ENCODE results near the gene IVD. TPM values are rescaled to one million over a fixed set of nuclear protein-coding genes. Genes with fewer than 3 reads are reported as not detected.

IVD gene
- total and polyA plus RNA-seq, 9 of the 15 experiments (the other 6 are each of a cell fraction or from before 2014, with no cell fraction given): 0.15 to 4.5 (median 2.4) TPM

GRCh38 chr15:40357246-40357645, 48.3 kb upstream of the IVD start:
- no peak for TF ChIP-seq ZBTB17 (CRISPR knock-in tag; IDR thresholded peaks at IDR 0.05)
- TF ChIP-seq, protein P1, sequence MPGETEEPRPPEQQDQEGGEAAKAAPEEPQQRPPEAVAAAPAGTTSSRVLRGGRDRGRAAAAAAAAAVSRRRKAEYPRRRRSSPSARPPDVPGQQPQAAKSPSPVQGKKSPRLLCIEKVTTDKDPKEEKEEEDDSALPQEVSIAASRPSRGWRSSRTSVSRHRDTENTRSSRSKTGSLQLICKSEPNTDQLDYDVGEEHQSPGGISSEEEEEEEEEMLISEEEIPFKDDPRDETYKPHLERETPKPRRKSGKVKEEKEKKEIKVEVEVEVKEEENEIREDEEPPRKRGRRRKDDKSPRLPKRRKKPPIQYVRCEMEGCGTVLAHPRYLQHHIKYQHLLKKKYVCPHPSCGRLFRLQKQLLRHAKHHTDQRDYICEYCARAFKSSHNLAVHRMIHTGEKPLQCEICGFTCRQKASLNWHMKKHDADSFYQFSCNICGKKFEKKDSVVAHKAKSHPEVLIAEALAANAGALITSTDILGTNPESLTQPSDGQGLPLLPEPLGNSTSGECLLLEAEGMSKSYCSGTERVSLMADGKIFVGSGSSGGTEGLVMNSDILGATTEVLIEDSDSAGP (CRISPR knock-in tag; IDR thresholded peaks at IDR 0.05): no peak
- no peak for TF ChIP-seq SIN3B (IDR thresholded peaks at IDR 0.05; ENCODE audit: low read depth)
- no peak for TF ChIP-seq NR2C1 (IDR thresholded peaks at IDR 0.05)
- no peak for TF ChIP-seq NR2C1 (tag; IDR thresholded peaks at IDR 0.05)
- TF ChIP-seq EZH2 (IDR thresholded peaks at IDR 0.05; ENCODE audit: borderline replicate concordance, low read depth, low read length): no peak
- no peak for TF ChIP-seq ZNF23 (CRISPR knock-in tag; IDR thresholded peaks at IDR 0.05)
- no peaks in the 10 kb centered on the region for H4K20me1 ChIP-seq (replicated peaks; ENCODE audit: control insufficient read depth, insufficient read depth, low read length)
- POLR2A ChIA-PET: interaction anchor here (0.8 to 1.7 kb wide), 5 partner anchors 11 to 27 kb away, joined by 3 to 7 read pairs (median 4); partner anchors contain the start of gene KNSTRN
- DNase-seq (ENCODE audit: extremely low read depth in 1 of 4, low spot score in 3 of 4): no peak
- H3K4me1 ChIP-seq (replicated peaks in 1 of 2; ENCODE audit: control insufficient read depth in 2 of 2, insufficient read depth in 2 of 2, low read length in 2 of 2): peaks cover 9 to 26% of the 10 kb centered on the region in 2 experiments; a peak in 4 of 5 replicates
- no peak overlapping the region for H3K27ac ChIP-seq (ENCODE audit: extremely low read depth, low read depth, low read length)
- no peak overlapping the region for H3K9ac ChIP-seq (ENCODE audit: insufficient read depth in 1 of 2, low read depth in 2 of 2, low read length in 2 of 2)
- no peak overlapping the region for H3K4me2 ChIP-seq (ENCODE audit: insufficient read depth, low read length)
- H3K4me3 ChIP-seq: no peak overlapping the region
- no TSS peak for BruUV-seq (replicated peaks)
- no peaks in the 10 kb centered on the region for H3K79me2 ChIP-seq (ENCODE audit: control insufficient read depth, insufficient read depth, low read length)
- peaks cover 0 to 9% of the 10 kb centered on the region in 2 experiments; a peak in 1 of 5 replicates for H3K27me3 ChIP-seq (ENCODE audit: control insufficient read depth in 2 of 2, insufficient read depth in 2 of 2, low read length in 2 of 2)
- no peak overlapping the region for H2AFZ ChIP-seq (ENCODE audit: low read depth, low read length)
- no peak for FAIRE-seq
- H3K9me3 ChIP-seq (replicated peaks; ENCODE audit: control insufficient read depth, insufficient read depth, low read depth, low read length): no peaks in the 10 kb centered on the region
- in situ Hi-C loops (cut with MboI) (no loop called here), intact Hi-C loops (cut with micrococcal nuclease) (loop anchor here (5.0 kb wide), 1 partner anchor 65 kb away; no protein-coding TSS in a partner anchor)
- no peaks in the 10 kb centered on the region for H3K9me1 ChIP-seq (ENCODE audit: control insufficient read depth, insufficient read depth, low read length)
- WGBS (ENCODE audit: insufficient coverage, low coverage, missing lambda C conversion rate): 14% methylated on average over 1 of the region's 1 CpG
- no peaks in the 10 kb centered on the region for H3K36me3 ChIP-seq (ENCODE audit: control insufficient read depth, insufficient read depth, low read length)
- ATAC-seq: no peak
- CTCF ChIA-PET (ENCODE audit: low intra/inter-chr PET ratio): interaction anchor here (1.4 kb wide), 1 partner anchor 9 kb away, joined by 4 read pairs; no protein-coding TSS in a partner anchor
